Measurements from ENCODE around the gene MED15. TPM values are rescaled to one million over a fixed set of nuclear protein-coding genes. Genes with fewer than 3 reads are reported as not detected.

Gene MED15
- total RNA-seq, 1 donor from 2014 or later, result 84.5 TPM

- TF ChIP-seq, protein P1, sequence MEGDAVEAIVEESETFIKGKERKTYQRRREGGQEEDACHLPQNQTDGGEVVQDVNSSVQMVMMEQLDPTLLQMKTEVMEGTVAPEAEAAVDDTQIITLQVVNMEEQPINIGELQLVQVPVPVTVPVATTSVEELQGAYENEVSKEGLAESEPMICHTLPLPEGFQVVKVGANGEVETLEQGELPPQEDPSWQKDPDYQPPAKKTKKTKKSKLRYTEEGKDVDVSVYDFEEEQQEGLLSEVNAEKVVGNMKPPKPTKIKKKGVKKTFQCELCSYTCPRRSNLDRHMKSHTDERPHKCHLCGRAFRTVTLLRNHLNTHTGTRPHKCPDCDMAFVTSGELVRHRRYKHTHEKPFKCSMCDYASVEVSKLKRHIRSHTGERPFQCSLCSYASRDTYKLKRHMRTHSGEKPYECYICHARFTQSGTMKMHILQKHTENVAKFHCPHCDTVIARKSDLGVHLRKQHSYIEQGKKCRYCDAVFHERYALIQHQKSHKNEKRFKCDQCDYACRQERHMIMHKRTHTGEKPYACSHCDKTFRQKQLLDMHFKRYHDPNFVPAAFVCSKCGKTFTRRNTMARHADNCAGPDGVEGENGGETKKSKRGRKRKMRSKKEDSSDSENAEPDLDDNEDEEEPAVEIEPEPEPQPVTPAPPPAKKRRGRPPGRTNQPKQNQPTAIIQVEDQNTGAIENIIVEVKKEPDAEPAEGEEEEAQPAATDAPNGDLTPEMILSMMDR (conservative IDR thresholded peaks at IDR 0.05), result no peak
- H3K36me3 Mint-ChIP-seq (ENCODE audit: low read depth), result no peaks in the 10 kb centered on the region
- no peaks in the 10 kb centered on the region for H3K9me3 Mint-ChIP-seq
- no peak for DNase-seq (ENCODE audit: low read depth, low spot score)
- peaks cover 4% of the 10 kb centered on the region for H3K27me3 Mint-ChIP-seq (ENCODE audit: low read depth)
- H3K27ac Mint-ChIP-seq (ENCODE audit: unreplicated experiment), result peak overlapping the region; percentile 19
- no peaks in the 10 kb centered on the region for H3K4me1 Mint-ChIP-seq
- no peak overlapping the region for H3K4me3 Mint-ChIP-seq
These were observed 125.1 kb downstream of the MED15 start for GRCh38 chr22:20632518-20632917.

GRCh38 chr22:20634560-20635226, 127.3 kb downstream of the MED15 start:
- TF ChIP-seq, protein P1 (conservative IDR thresholded peaks at IDR 0.05), result no peak
- Mint-ChIP-seq H3K27me3 (ENCODE audit: low read depth) (peaks cover 22% of the 10 kb centered on the region), H3K9me3 (no peaks in the 10 kb centered on the region), H3K4me3 (no peak overlapping the region), H3K27ac (ENCODE audit: unreplicated experiment) (peak overlapping the region; percentile 43), H3K36me3 (ENCODE audit: low read depth) (no peaks in the 10 kb centered on the region), H3K4me1 (no peaks in the 10 kb centered on the region)
- no peak for DNase-seq (ENCODE audit: low read depth, low spot score)

DNA sequence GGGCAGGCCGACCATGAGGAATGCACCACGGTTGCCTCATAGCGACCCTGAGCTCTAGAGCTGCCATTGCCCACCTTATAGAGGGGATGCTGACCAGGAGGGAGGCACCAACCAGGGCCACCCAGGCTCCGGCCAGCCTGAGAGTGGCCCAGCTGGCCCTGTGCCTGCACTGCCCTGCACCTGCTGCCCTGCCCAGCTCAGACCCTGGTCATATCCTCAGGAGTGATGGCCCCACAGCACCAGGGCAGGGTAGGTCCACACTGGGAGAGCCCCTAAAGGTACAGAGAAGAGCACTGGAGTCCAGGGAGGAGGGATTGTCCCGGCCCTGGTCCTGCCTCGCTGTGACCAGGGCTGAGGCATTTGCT, 127.8 kb downstream of the MED15 start:
- Mint-ChIP-seq H3K4me3 (no peak overlapping the region), H3K27me3 (ENCODE audit: low read depth) (peaks cover 22% of the 10 kb centered on the region), H3K27ac (ENCODE audit: unreplicated experiment) (peak overlapping the region; percentile 43)

GRCh38 chr22:20636075-20636812, 128.8 kb downstream of the MED15 start:
- Mint-ChIP-seq H3K9me3 (no peaks in the 10 kb centered on the region), H3K36me3 (ENCODE audit: low read depth) (no peaks in the 10 kb centered on the region), H3K27ac (ENCODE audit: unreplicated experiment) (no peak overlapping the region), H3K27me3 (ENCODE audit: low read depth) (peaks cover 22% of the 10 kb centered on the region), H3K4me1 (no peaks in the 10 kb centered on the region), H3K4me3 (no peak overlapping the region)
- DNase-seq (ENCODE audit: low read depth, low spot score), result no peak
- TF ChIP-seq, protein P1 (conservative IDR thresholded peaks at IDR 0.05), result no peak

More for the DNA sequence above, 127.8 kb downstream of the MED15 start:
- no peak for DNase-seq (ENCODE audit: low read depth, low spot score)
- H3K4me1 Mint-ChIP-seq, result no peaks in the 10 kb centered on the region
- no peaks in the 10 kb centered on the region for H3K9me3 Mint-ChIP-seq
- TF ChIP-seq, protein P1 (conservative IDR thresholded peaks at IDR 0.05), result no peak
- H3K36me3 Mint-ChIP-seq (ENCODE audit: low read depth), result no peaks in the 10 kb centered on the region

- TF ChIP-seq, protein P1 (conservative IDR thresholded peaks at IDR 0.05), result no peak
- Mint-ChIP-seq H3K27me3 (ENCODE audit: low read depth) (peaks cover 22% of the 10 kb centered on the region), H3K4me1 (no peaks in the 10 kb centered on the region), H3K36me3 (ENCODE audit: low read depth) (no peaks in the 10 kb centered on the region), H3K4me3 (no peak overlapping the region), H3K27ac (ENCODE audit: unreplicated experiment) (no peak overlapping the region), H3K9me3 (no peaks in the 10 kb centered on the region)
- DNase-seq (ENCODE audit: low read depth, low spot score), result no peak
These were observed 129.5 kb downstream of the MED15 start for GRCh38 chr22:20636945-20637344.

Other genes with a start within 250 kb of the MED15 start
- gene RTN4R, start 239.3 kb upstream of the MED15 start, total RNA-seq, result 17.9 and 19.0 TPM in 2 replicates
- gene DGCR6L, start 187.6 kb upstream of the MED15 start, total RNA-seq, result 52.1 and 58.7 TPM in 2 replicates
- 54.2 and 55.1 TPM in 2 replicates for gene ZNF74, start 113.5 kb upstream of the MED15 start, total RNA-seq
- gene SCARF2, start 69.8 kb upstream of the MED15 start, total RNA-seq, result 23.1 and 23.4 TPM in 2 replicates
- 42.5 and 48.9 TPM in 2 replicates for gene KLHL22, start 11.8 kb upstream of the MED15 start, total RNA-seq